UCSD-AML1 (cell line): Measurements from ENCODE around the gene SVOP.
"Not testable (repeated sequence)": the region's sequence is repeated elsewhere in the genome, so short reads cannot be mapped to it uniquely, and the experiment has no call there.

Experiments used
- DNase-seq: peaks from one replicate; lab custom pipeline; 2025; ENCODE audit not compliant: unreplicated experiment; lab: John Stamatoyannopoulos, UW

Gene SVOP

GRCh38 chr12:108896336-108896735, 124.5 kb downstream of the SVOP start:
- peak; percentile 43 for DNase-seq

- DNase-seq, result no peak
These were observed 125.6 kb downstream of the SVOP start for GRCh38 chr12:108895220-108895802.

- peak; percentile 22 for DNase-seq
These were observed 130.7 kb downstream of the SVOP start for GRCh38 chr12:108890208-108890607.

- DNase-seq, result no peak
These were observed 132.8 kb downstream of the SVOP start for GRCh38 chr12:108888031-108888430.

GRCh38 chr12:108886873-108887629, 133.8 kb downstream of the SVOP start:
- no peak for DNase-seq

- DNase-seq, result peak; percentile 56
These were observed 136.5 kb downstream of the SVOP start for GRCh38 chr12:108884116-108885012.

GRCh38 chr12:108881953-108882352, 138.9 kb downstream of the SVOP start:
- no peak for DNase-seq

- DNase-seq, result no peak
These were observed 141.1 kb downstream of the SVOP start, which contains the start of gene DAO for GRCh38 chr12:108879615-108880254. Gene DAO (plus strand): TSS chr12:108880092. CDS start chr12:108885007, 4,915 bp downstream.

GRCh38 chr12:108876550-108876949, 144.3 kb downstream of the SVOP start:
- no peak for DNase-seq

GRCh38 chr12:108875682-108876361, 145.0 kb downstream of the SVOP start:
- no peak for DNase-seq

GRCh38 chr12:108875280-108875679, 145.6 kb downstream of the SVOP start:
- no peak for DNase-seq

- DNase-seq, result no peak
These were observed 152.1 kb downstream of the SVOP start for GRCh38 chr12:108868781-108869180.

GRCh38 chr12:108866083-108866482, 154.8 kb downstream of the SVOP start:
- DNase-seq, result not testable (repeated sequence)

- no peak for DNase-seq
These were observed 155.7 kb downstream of the SVOP start for GRCh38 chr12:108865169-108865568.

- no peak for DNase-seq
These were observed 158.3 kb downstream of the SVOP start for GRCh38 chr12:108862588-108862959.

- DNase-seq, result peak; percentile 36
These were observed 158.8 kb downstream of the SVOP start for GRCh38 chr12:108861878-108862587.

- DNase-seq, result no peak
These were observed 160.4 kb downstream of the SVOP start for GRCh38 chr12:108860443-108860842.

- no peak for DNase-seq
These were observed 161.0 kb downstream of the SVOP start for GRCh38 chr12:108859923-108860291.

GRCh38 chr12:108859141-108859922, 161.5 kb downstream of the SVOP start:
- not testable (repeated sequence) for DNase-seq
